Stimulated activated CD8-positive, alpha-beta memory T cell treated with anti-CD3 and anti-CD28 coated beads, Interleukin-12 subunit alpha, Interleukin-12 subunit beta, amount 100 ng/mL, for 24 hours (primary cell): ENCODE data around the gene CCDC86.
"Not testable (repeated sequence)": the region's sequence is repeated elsewhere in the genome, so short reads cannot be mapped to it uniquely, and the experiment has no call there.

Experiments used
- DNase-seq: peaks from one replicate; pipeline ENCODE4 v3.0.0-alpha.2; 2020; ENCODE audit errors: extremely low read depth

CCDC86 gene

GRCh38 chr11:60841797-60842667 is at the start of gene CCDC86:
CCDC86 (plus strand) TSS chr11:60842113; CDS start chr11:60842125, 12 bp downstream.
- peak; percentile 89 for DNase-seq

GRCh38 chr11:60792521-60792920 is 49.4 kb upstream of the CCDC86 start:
- DNase-seq = no peak

GRCh38 chr11:60795291-60795690 is 46.6 kb upstream of the CCDC86 start:
- no peak for DNase-seq

GRCh38 chr11:60797846-60798630 is 43.9 kb upstream of the CCDC86 start:
- no peak for DNase-seq

GRCh38 chr11:60798631-60799030 is 43.3 kb upstream of the CCDC86 start:
- no peak for DNase-seq

GRCh38 chr11:60801194-60801593 is 40.7 kb upstream of the CCDC86 start:
- DNase-seq = no peak

- no peak for DNase-seq
Observed at GRCh38 chr11:60803273-60803936, 38.5 kb upstream of the CCDC86 start.

GRCh38 chr11:60809249-60809648 is 32.7 kb upstream of the CCDC86 start:
- DNase-seq = no peak

GRCh38 chr11:60809691-60810090 is 32.2 kb upstream of the CCDC86 start:
- no peak for DNase-seq

GRCh38 chr11:60810151-60810550 is 31.8 kb upstream of the CCDC86 start:
- DNase-seq = no peak

- no peak for DNase-seq
Observed at GRCh38 chr11:60810569-60810968, 31.3 kb upstream of the CCDC86 start.

GRCh38 chr11:60813324-60813723 is 28.6 kb upstream of the CCDC86 start:
- no peak for DNase-seq

GRCh38 chr11:60814112-60814511 is 27.8 kb upstream of the CCDC86 start:
- DNase-seq = no peak

GRCh38 chr11:60816590-60817157 is 25.2 kb upstream of the CCDC86 start:
- no peak for DNase-seq

GRCh38 chr11:60818057-60818456 is 23.9 kb upstream of the CCDC86 start:
- DNase-seq = no peak

- no peak for DNase-seq
Observed at GRCh38 chr11:60821827-60822599, 19.9 kb upstream of the CCDC86 start.

GRCh38 chr11:60823745-60824306 is 18.1 kb upstream of the CCDC86 start:
- not testable (repeated sequence) for DNase-seq

- no peak for DNase-seq
Observed at GRCh38 chr11:60825118-60825517, 16.8 kb upstream of the CCDC86 start.

- no peak for DNase-seq
Observed at GRCh38 chr11:60825790-60826189, 16.1 kb upstream of the CCDC86 start.

GRCh38 chr11:60830478-60831142 is 11.3 kb upstream of the CCDC86 start:
- no peak for DNase-seq
